Activated naive CD4-positive, alpha-beta T cell treated with anti-CD3 and anti-CD28 coated beads, Interleukin-2, amount 50 U/mL, for 16 hours (primary cell): ENCODE data around the gene RAB9A.
"Not testable (repeated sequence)": the region's sequence is repeated elsewhere in the genome, so short reads cannot be mapped to it uniquely, and the experiment has no call there.

Source experiments
- DNase-seq: peaks from one replicate; pipeline ENCODE4 v3.0.0-alpha.2; 2020

The RAB9A gene

GRCh38 chrX:13670197-13670596 lies 18.7 kb upstream of the RAB9A start:
- DNase-seq = no peak

DNA sequence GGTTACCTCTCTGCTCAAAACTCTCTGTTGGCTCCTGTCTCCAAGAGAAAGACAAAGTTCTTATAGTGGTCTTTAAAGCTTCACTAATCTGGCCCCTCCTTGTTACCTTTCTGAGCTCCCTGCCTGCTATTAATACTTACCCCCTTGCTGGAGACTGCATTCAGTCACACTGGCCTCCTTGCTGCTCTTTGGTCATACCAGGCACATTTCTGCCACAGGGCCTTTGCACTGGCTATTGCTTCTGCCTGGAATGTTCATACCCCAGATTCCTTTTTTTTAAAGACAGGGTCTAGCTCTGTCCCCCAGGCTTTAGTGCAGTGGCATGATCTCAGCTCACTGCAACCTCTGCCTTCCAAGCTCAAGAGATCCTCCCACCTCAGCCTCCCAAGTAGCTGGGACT lies 15.9 kb upstream of the RAB9A start:
- no peak for DNase-seq

GRCh38 chrX:13676885-13677284 lies 12.0 kb upstream of the RAB9A start:
- no peak for DNase-seq

DNA sequence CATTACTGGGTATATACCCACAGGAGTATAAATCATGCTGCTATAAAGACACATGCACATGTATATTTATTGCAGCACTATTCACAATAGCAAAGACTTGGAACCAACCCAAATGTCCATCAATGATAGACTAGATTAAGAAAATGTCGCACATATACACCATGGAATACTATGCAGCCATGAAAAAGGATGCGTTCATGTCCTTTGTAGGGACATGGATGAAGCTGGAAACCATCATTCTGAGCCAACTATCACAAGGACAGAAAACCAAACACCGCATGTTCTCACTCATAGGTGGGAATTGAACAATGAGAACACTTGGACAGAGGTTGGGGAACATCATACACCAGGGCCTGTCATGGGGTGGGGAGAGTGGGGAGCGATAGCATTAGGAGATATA lies 9.2 kb upstream of the RAB9A start:
- not testable (repeated sequence) for DNase-seq

DNA sequence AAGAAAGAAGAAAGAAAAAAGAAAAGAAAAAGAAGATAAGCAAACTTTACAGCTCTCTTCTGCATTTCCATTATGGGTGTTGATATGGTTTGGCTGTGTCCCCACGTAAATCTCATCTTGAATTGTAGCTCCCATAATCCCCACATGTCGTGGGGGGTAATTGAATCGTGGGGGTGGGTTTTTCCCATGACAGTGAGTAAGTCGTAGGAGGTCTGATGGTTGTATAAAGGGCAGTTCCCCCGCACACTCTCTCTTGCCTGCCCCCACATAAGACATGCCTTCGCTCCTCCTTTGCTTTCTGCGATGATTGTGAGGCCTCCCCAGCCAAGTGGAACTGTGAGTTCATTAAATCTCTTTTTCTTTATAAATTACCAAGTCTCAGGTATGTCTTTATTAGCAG lies 7.3 kb upstream of the RAB9A start:
- DNase-seq = no peak

DNA sequence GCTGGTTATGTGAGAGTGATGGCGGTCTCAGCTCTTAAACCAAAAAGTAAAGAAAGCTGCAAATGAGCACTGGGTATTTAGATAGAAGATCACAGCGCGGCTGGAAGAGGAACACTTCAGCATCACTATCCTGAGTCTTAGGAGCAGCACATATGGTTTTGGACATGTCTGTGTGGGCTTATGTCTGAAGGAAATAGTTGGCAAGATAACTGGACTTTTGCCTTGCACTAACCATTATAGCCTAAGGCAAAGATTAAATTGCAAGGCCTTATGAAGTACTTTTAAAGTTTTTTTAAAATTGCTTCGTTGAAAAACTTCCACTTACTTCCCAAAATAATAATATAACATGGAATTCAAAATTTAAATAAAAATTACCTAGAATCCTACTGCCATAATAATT lies 4.6 kb upstream of the RAB9A start:
- DNase-seq = no peak

GRCh38 chrX:13685126-13685763 lies 3.7 kb upstream of the RAB9A start:
- no peak for DNase-seq

DNA sequence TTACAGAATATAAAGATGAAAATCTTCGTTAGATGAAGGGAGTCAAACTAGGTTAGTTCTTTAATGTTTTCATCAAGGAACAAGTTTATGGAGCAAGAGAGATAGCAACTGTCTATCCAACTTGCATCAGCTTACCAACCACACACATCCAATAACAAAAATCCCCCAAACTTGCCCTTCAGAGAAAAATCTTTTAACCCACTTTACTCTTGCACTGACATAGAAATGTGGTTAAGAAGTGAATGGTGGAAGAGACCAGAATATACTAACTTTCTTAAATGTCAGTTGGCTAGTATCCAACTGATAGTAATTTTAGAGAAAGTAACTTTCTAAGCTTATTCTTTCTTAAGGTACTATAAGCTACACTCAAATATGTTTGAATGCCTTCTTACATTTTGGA lies 1.7 kb upstream of the RAB9A start:
- no peak for DNase-seq

- no peak for DNase-seq
Observed at GRCh38 chrX:13688384-13688957, 457 bp upstream of the RAB9A start.

GRCh38 chrX:13689741-13690211 lies 848 bp downstream of the RAB9A start:
- DNase-seq = no peak

- DNase-seq = no peak
Observed at GRCh38 chrX:13690836-13691235, 1.9 kb downstream of the RAB9A start.

DNA sequence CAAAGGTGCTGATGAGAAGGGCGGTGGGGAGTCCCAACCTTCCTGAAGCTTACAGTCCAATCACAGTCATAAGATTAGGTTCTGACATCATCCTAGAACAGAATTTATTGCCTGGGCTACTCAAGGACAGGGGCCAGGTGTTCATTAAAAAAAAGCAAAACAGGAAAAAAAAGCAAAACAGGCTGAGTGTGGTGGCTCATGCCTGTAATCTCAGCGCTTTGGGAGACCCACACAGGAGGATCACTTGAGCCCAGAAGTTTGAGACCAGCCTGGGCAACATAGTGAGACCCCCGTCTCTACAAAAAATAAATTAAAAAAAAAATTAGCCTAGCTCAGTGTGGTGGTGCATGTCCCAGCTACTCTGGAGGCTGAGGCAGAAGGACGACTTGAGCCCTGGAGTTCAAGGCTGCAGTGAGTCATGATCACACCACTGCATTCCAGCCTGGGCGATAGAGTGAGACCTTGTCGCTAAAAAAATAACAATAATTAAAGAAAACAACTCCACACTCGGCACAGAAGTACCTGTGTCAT lies 3.0 kb downstream of the RAB9A start:
- no peak for DNase-seq

- DNase-seq = no peak
Observed at GRCh38 chrX:13692771-13693231, 3.9 kb downstream of the RAB9A start.

- no peak for DNase-seq
Observed at GRCh38 chrX:13693341-13693961, 4.5 kb downstream of the RAB9A start.

DNA sequence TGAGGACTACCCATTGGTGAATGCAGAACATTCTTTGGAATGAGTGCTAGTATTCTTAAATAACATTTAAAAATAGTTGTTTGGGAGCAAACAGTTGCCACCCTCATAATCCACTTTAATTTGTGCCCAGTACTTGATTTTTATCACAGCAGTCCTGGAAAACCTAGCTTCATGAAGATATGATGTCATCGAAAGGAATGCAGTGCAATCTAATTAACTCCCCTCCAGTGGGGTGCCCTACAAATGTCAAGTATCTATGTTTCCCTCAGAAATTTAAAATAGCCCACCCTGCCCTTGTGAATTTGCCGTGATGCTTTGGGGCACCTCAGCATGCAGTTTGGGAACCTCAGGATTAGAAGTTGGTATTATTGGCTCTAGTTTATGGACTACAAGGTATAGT lies 5.4 kb downstream of the RAB9A start:
- no peak for DNase-seq

GRCh38 chrX:13694983-13695382 lies 6.1 kb downstream of the RAB9A start:
- no peak for DNase-seq

DNA sequence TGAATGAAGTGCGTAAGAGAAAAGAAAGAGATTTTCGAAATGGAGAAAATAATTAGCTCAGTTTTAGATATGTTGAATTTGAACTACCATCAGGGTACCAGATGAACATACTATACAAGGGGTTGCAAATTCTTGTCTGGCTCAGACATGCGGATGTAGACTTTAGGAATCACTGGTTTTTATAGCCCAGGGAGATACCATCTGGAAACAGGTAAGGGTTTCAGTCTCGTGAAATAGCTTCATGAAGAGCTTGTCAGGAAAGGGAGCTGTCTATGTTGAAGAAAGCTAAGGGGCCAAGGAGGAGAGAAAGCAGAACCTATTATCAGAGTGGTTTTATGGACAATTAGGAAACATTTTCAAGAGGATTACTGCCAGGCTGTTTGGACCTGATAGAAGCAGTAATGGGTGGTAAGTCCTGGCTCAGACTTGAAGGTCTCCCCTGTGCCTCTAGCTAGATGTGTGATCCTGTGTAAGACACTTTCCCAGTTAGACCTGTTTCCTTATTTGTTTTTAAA lies 6.7 kb downstream of the RAB9A start:
- DNase-seq = no peak

DNA sequence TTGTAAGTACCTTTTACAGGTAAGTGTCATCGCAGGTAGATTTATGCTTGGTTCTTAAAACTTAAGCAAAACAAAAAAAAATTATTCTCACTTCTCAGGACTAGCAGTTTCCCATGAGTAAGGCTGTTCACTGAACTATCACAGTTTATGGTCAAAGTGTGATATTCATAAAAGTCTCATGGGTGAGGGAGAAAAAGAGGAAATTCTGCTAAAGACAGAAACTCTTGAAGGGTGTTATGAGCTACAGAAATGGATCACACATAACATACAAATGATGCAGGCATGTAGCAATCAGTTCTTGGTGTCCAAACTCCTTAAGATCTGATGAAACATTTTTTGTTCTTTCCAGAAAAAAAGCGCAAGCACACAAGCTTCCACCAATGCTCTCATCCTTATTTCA lies 8.5 kb downstream of the RAB9A start:
- no peak for DNase-seq

- no peak for DNase-seq
Observed at GRCh38 chrX:13697976-13698375, 9.0 kb downstream of the RAB9A start.

- DNase-seq = no peak
Observed at GRCh38 chrX:13698432-13698831, 9.5 kb downstream of the RAB9A start.

- DNase-seq = no peak
Observed at GRCh38 chrX:13699183-13699826, 10.4 kb downstream of the RAB9A start.

- DNase-seq = no peak
Observed at GRCh38 chrX:13700380-13700779, 11.5 kb downstream of the RAB9A start.

DNA sequence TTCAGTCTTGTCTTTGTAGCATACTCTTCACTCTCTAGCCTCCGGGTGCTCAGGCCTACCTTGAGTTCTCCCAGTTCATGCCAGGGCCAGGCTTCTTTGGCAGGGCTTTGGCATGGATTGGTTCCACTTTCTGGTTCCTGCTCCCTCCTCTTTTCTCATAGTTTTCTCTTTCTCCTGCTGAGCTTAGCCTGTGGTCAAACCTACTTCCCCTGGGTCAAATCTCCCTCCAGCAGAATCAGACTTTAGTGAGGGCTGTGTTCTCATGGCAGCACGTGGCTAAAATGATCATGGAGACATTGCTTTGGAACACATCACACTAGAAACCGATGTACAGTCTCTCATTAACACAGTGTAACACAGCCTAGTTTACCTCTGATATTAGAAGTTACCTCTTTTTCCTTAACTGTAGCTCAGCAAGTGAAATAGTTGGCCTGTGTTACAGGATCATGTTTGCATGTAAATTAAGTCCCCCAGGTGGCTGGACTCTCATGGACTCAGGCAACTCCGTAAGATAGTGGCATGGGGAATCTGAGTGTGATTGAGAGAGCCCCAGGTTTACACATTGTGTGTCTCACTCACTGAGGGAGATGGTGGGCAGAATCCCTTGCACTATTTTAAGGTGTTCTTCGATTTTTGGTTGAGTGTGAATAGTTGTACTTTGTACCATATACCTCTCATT lies 13.3 kb downstream of the RAB9A start:
- DNase-seq = no peak
